A673 (cell line): ENCODE measurements around the gene FGF11. TPM values are rescaled to one million over a fixed set of nuclear protein-coding genes. Genes with fewer than 3 reads are reported as not detected.

ENCODE experiments used
- BruUV-seq: library from RNA; stranded (reverse); fragments of 400-500 nt; replicated peaks from 2 replicates; lab custom pipeline; 2021; lab: Mats Ljungman, UMichigan
- CTCF ChIA-PET: fragments of 300-600 bp; sonication (Branson Sonifier 250); formaldehyde crosslinking; loops from one replicate; lab custom pipeline; 2022; ENCODE audit warnings: antibody characterized with exemption; lab: Charles Lee
- POLR2A ChIA-PET: fragments of 300-600 bp; sonication (Branson Sonifier 250); formaldehyde crosslinking; loops from one replicate; lab custom pipeline; 2022; ENCODE audit warnings: antibody characterized with exemption; ENCODE audit not compliant: low non-redundant PET; lab: Charles Lee
- DNase-seq: peaks from one replicate; pipeline ENCODE4 v3.0.0-alpha.2; 2015; ENCODE audit warnings: low spot score
- H3K27ac ChIP-seq: fragments of 200-600 bp; sonication (generic); 2 replicates; pipeline ENCODE4 v1.5.1; 2016; ENCODE audit warnings: mixed run types, low read depth, mild to moderate bottlenecking, mixed read lengths, antibody characterized with exemption, low read length; ENCODE audit not compliant: poor library complexity, severe bottlenecking
- H3K27me3 ChIP-seq: fragments of 200-600 bp; sonication (generic); replicated peaks from 2 replicates; pipeline ENCODE4 v1.6.1; 2017; ENCODE audit warnings: mixed run types, low read depth, mild to moderate bottlenecking, mixed read lengths, antibody characterized with exemption, low read length; ENCODE audit not compliant: insufficient read depth, poor library complexity
- H3K36me3 ChIP-seq: fragments of 200-600 bp; sonication (generic); 2 replicates; pipeline ENCODE4 v1.6.1; 2016; ENCODE audit warnings: mixed run types, mild to moderate bottlenecking, mixed read lengths, antibody characterized with exemption, low read length; ENCODE audit not compliant: insufficient read depth, poor library complexity, severe bottlenecking
- H3K4me1 ChIP-seq: fragments of 200-600 bp; sonication (generic); 2 replicates; pipeline ENCODE4 v1.6.1; 2017; ENCODE audit warnings: mixed run types, mild to moderate bottlenecking, mixed read lengths, antibody characterized with exemption, low read length; ENCODE audit not compliant: insufficient read depth, poor library complexity, severe bottlenecking
- H3K4me3 ChIP-seq: fragments of 200-600 bp; sonication (generic); 2 replicates; pipeline ENCODE4 v1.5.1; 2016; ENCODE audit warnings: low read depth, mixed run types, mild to moderate bottlenecking, mixed read lengths, low read length; ENCODE audit not compliant: poor library complexity, severe bottlenecking
- H3K9me3 ChIP-seq: fragments of 200-600 bp; sonication (generic); 2 replicates; pipeline ENCODE4 v1.6.1; 2016; ENCODE audit warnings: mixed run types, low read depth, mild to moderate bottlenecking, mixed read lengths, antibody characterized with exemption, low read length; ENCODE audit not compliant: poor library complexity, severe bottlenecking
- EZH2 ChIP-seq: fragments of 200-600 bp; sonication (generic); IDR thresholded peaks from 2 replicates; pipeline ENCODE4 v1.6.1; 2017; ENCODE audit warnings: borderline replicate concordance, low read depth, mild to moderate bottlenecking, mixed read lengths, antibody characterized with exemption, low read length; ENCODE audit not compliant: poor library complexity, severe bottlenecking
- intact Hi-C: fragments of 100-400 bp; cut with micrococcal nuclease; formaldehyde crosslinking; loops from one replicate; pipeline ENCODE4 v1.10.0; 2022; ENCODE audit not compliant: unreplicated experiment
- total RNA-seq: library from RNA; stranded (reverse); gene quantifications from 2 replicates; pipeline ENCODE4 v1.2.3, GENCODE V29; 2021
- TF ChIP-seq, protein P1 (sequence below): fragments of 300-800, 200-600 bp; sonication (generic); conservative IDR thresholded peaks from 2 replicates; pipeline ENCODE4 v1.5.1; 2017; ENCODE audit warnings: low read depth, mild to moderate bottlenecking, antibody characterized with exemption, low read length, moderate library complexity, mixed read lengths

The FGF11 gene
- total RNA-seq, 1 experiment from 2014 or later: 18.2 TPM

- intact Hi-C loops: no loop called here
These were observed 12.3 kb upstream of the FGF11 start for GRCh38 chr17:7426896-7427489.

GRCh38 chr17:7427549-7427948 lies 11.8 kb upstream of the FGF11 start:
- no peak for DNase-seq
- CTCF ChIA-PET: interaction anchor here (0.6 kb wide), 1 partner anchor 188 kb away, joined by 3 read pairs; no protein-coding TSS in a partner anchor
- Histone ChIP-seq H3K4me3 (no peak overlapping the region), H3K9me3 (no peaks in the 10 kb centered on the region), H3K27ac (no peak overlapping the region), H3K4me1 (no peaks in the 10 kb centered on the region), H3K36me3 (no peaks in the 10 kb centered on the region), H3K27me3 (no peaks in the 10 kb centered on the region)
- BruUV-seq: no TSS peak
- TF ChIP-seq, protein P1, sequence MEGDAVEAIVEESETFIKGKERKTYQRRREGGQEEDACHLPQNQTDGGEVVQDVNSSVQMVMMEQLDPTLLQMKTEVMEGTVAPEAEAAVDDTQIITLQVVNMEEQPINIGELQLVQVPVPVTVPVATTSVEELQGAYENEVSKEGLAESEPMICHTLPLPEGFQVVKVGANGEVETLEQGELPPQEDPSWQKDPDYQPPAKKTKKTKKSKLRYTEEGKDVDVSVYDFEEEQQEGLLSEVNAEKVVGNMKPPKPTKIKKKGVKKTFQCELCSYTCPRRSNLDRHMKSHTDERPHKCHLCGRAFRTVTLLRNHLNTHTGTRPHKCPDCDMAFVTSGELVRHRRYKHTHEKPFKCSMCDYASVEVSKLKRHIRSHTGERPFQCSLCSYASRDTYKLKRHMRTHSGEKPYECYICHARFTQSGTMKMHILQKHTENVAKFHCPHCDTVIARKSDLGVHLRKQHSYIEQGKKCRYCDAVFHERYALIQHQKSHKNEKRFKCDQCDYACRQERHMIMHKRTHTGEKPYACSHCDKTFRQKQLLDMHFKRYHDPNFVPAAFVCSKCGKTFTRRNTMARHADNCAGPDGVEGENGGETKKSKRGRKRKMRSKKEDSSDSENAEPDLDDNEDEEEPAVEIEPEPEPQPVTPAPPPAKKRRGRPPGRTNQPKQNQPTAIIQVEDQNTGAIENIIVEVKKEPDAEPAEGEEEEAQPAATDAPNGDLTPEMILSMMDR: no peak
- TF ChIP-seq EZH2: no peak
- POLR2A ChIA-PET: no interaction called here
- intact Hi-C loops: no loop called here

More at GRCh38 chr17:7426896-7427489, 12.3 kb upstream of the FGF11 start:
- Histone ChIP-seq H3K4me1 (no peaks in the 10 kb centered on the region), H3K4me3 (no peak overlapping the region), H3K9me3 (no peaks in the 10 kb centered on the region), H3K27ac (no peak overlapping the region), H3K36me3 (no peaks in the 10 kb centered on the region), H3K27me3 (no peaks in the 10 kb centered on the region)
- no TSS peak for BruUV-seq
- DNase-seq: no peak
- CTCF ChIA-PET: interaction anchor here (0.6 kb wide), 1 partner anchor 188 kb away, joined by 3 read pairs; no protein-coding TSS in a partner anchor
- POLR2A ChIA-PET: no interaction called here
- no peak for TF ChIP-seq EZH2
- TF ChIP-seq, protein P1: no peak

GRCh38 chr17:7428557-7428956 lies 10.8 kb upstream of the FGF11 start, which contains the start of gene SPEM3:
SPEM3 (plus strand) TSS chr17:7428857; CDS start chr17:7428903, 46 bp downstream.
- intact Hi-C loops: no loop called here

More at GRCh38 chr17:7428557-7428956, 10.8 kb upstream of the FGF11 start, which contains the start of gene SPEM3:
- no peaks in the 10 kb centered on the region for H3K27me3 ChIP-seq
- no peaks in the 10 kb centered on the region for H3K36me3 ChIP-seq
- BruUV-seq: no TSS peak
- ChIA-PET POLR2A (no interaction called here), CTCF (no interaction called here)
- TF ChIP-seq, protein P1: no peak
- no peak for TF ChIP-seq EZH2
- DNase-seq: no peak
- H3K9me3 ChIP-seq: no peaks in the 10 kb centered on the region
- no peak within 1 kb of the TSS for H3K27ac ChIP-seq
- H3K4me1 ChIP-seq: no peaks in the 10 kb centered on the region
- H3K4me3 ChIP-seq: no peak within 1 kb of the TSS
